NCI-H2196 treated with DMSO at 0.1 percent for 48 hours (cell line): ENCODE data around the gene ADNP2.

Experiments used
- DNase-seq: peaks from one replicate; lab custom pipeline; 2025; ENCODE audit not compliant: unreplicated experiment; lab: John Stamatoyannopoulos, UW

ADNP2 gene

GRCh38 chr18:80189531-80189865 is 80.4 kb downstream of the ADNP2 start:
- DNase-seq: no peak
